Muscle layer of duodenum (tissue), 2 donors: ENCODE measurements around the gene TSPAN10.
"Not testable (repeated sequence)": the region's sequence is repeated elsewhere in the genome, so short reads cannot be mapped to it uniquely, and the experiment has no call there.

Source experiments
- H3K27ac ChIP-seq: one replicate; pipeline ENCODE4 v1.7.0; 2013; ENCODE audit warnings: mild to moderate bottlenecking, low read length
- H3K27me3 ChIP-seq: one replicate; pipeline ENCODE4 v1.7.0; 2013; ENCODE audit warnings: low read depth, mild to moderate bottlenecking, control low read depth, low read length
- H3K36me3 ChIP-seq, 2 donors: one replicate each; pipeline ENCODE4 v1.7.0; 2013; ENCODE audit warnings: low read length in 2 of 2, control low read depth in 1 of 2, mild to moderate bottlenecking in 1 of 2; ENCODE audit not compliant: insufficient read depth in 2 of 2, control insufficient read depth in 1 of 2
- H3K4me1 ChIP-seq, 2 donors: one replicate each; pipeline ENCODE4 v1.7.0; 2013; ENCODE audit warnings: low read length in 2 of 2, mild to moderate bottlenecking in 2 of 2, control low read depth in 1 of 2, moderate library complexity in 1 of 2; ENCODE audit not compliant: insufficient read depth in 2 of 2, control insufficient read depth in 1 of 2
- H3K4me3 ChIP-seq, 2 donors: one replicate each; pipeline ENCODE4 v1.7.0; 2013; ENCODE audit warnings: low read length in 2 of 2, low read depth in 1 of 2, mild to moderate bottlenecking in 1 of 2
- H3K9me3 ChIP-seq, 2 donors: one replicate each; pipeline ENCODE4 v1.7.0; 2013; ENCODE audit warnings: low read length in 2 of 2, control low read depth in 1 of 2, mild to moderate bottlenecking in 1 of 2; ENCODE audit not compliant: control insufficient read depth in 1 of 2
- donor health status: healthy.

TSPAN10 gene

GRCh38 chr17:81608605-81609004, 28.4 kb upstream of the TSPAN10 start:
- H3K9me3 ChIP-seq: no peaks in the 10 kb centered on the region
- no peak overlapping the region for H3K27ac ChIP-seq
- H3K36me3 ChIP-seq: peaks cover 53 to 73% of the 10 kb centered on the region in 2 donors
- no peaks in the 10 kb centered on the region for H3K27me3 ChIP-seq
- no peak overlapping the region for H3K4me3 ChIP-seq
- no peaks in the 10 kb centered on the region for H3K4me1 ChIP-seq

DNA sequence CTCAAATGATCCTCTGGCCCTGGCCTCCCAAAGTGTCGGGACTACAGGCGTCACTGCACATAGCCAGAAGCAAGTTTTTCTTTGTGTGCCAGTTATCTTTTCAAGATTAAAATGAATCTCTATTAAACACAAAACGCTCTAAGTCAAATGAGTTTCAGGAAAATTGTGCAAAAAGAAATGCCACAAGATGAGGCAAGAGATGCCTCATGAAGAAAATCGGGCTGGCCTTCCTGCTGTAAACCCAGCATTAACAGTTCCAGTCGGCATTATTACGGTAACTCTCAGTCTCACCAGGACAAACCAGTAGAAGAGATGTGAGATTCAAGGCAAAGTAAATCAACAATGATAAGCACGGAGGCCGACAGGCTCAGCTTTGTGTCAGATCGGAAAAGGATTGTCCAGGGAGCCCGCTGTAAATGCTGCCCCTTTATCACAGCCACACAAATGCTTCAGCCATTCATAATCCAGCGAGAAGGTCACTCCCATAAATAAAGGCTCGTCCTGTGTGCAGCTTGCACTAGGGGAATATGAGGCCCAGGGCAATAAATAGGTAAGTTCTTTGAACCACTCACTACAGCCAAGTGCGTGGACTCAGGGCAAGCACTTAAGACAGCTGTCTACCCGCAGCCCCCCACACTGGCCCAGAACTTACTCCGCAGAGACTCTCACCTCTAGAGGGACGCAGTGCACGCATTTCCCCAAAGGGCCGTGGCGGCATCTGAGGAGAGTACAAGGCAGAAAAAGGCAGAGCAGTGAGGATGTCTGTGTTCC, 27.3 kb upstream of the TSPAN10 start:
- Histone ChIP-seq H3K27ac (no peak overlapping the region), H3K36me3 (peaks cover 43 to 61% of the 10 kb centered on the region in 2 donors)

GRCh38 chr17:81612172-81612970, 24.6 kb upstream of the TSPAN10 start:
- no peaks in the 10 kb centered on the region for H3K27me3 ChIP-seq
- peaks cover 30 to 56% of the 10 kb centered on the region in 2 donors for H3K36me3 ChIP-seq
- no peaks in the 10 kb centered on the region for H3K9me3 ChIP-seq
- no peak overlapping the region for H3K4me3 ChIP-seq
- H3K27ac ChIP-seq: no peak overlapping the region
- H3K4me1 ChIP-seq: peaks cover 3 to 7% of the 10 kb centered on the region in 2 donors

More for the DNA sequence above, 27.3 kb upstream of the TSPAN10 start:
- H3K9me3 ChIP-seq: no peaks in the 10 kb centered on the region
- peaks cover 1 to 6% of the 10 kb centered on the region in 2 donors for H3K4me1 ChIP-seq
- H3K4me3 ChIP-seq: no peak overlapping the region
- H3K27me3 ChIP-seq: no peaks in the 10 kb centered on the region

- H3K4me3 ChIP-seq: no peak overlapping the region
- H3K36me3 ChIP-seq: peaks cover 14 to 33% of the 10 kb centered on the region in 2 donors
- peaks cover 3 to 7% of the 10 kb centered on the region in 2 donors for H3K4me1 ChIP-seq
- no peak overlapping the region for H3K27ac ChIP-seq
- no peaks in the 10 kb centered on the region for H3K27me3 ChIP-seq
- no peaks in the 10 kb centered on the region for H3K9me3 ChIP-seq
Measured at GRCh38 chr17:81615401-81615930, 21.5 kb upstream of the TSPAN10 start.

GRCh38 chr17:81616877-81617276, 20.1 kb upstream of the TSPAN10 start:
- no peaks in the 10 kb centered on the region for H3K27me3 ChIP-seq
- no peak overlapping the region for H3K4me3 ChIP-seq
- H3K36me3 ChIP-seq: peaks cover 28 to 47% of the 10 kb centered on the region in 2 donors
- no peaks in the 10 kb centered on the region for H3K9me3 ChIP-seq
- no peak overlapping the region for H3K27ac ChIP-seq
- peaks cover 3 to 7% of the 10 kb centered on the region in 2 donors for H3K4me1 ChIP-seq

- H3K36me3 ChIP-seq: peaks cover 21 to 41% of the 10 kb centered on the region in 2 donors
- not testable (repeated sequence) for H3K27ac ChIP-seq, H3K4me1 ChIP-seq, H3K9me3 ChIP-seq, H3K4me3 ChIP-seq, H3K27me3 ChIP-seq
Measured at GRCh38 chr17:81618307-81618706, 18.7 kb upstream of the TSPAN10 start.

DNA sequence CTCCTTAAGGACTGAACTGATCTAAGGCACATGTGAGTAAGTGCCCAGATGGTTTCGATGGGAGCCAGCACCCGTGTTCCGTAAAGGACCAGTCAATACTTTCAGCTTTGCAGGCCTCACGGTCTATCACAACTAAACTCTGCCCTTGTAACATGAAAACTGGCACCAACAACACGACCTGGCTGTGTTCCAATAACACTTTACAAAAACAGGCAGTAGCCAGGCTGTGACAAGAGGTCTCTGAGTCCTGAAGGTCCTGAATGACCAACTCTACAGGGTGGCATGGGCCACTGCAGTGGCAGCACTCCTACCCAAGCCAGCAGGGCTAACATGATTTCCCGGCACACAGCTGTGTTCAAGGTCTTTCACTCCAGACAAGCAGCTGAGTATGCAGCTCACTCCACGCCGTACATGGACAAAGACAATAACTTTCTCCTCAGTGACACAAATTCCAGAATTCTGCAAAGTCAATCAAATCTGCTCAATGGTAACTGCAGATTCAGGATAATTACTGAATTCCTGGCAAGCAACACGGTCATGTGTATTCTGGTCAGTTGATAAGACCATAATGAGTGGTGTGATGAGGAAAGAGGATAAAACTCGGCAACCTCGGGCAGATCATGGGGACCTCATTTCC, 15.4 kb upstream of the TSPAN10 start:
- Histone ChIP-seq H3K9me3 (no peaks in the 10 kb centered on the region), H3K36me3 (peaks cover 33 to 61% of the 10 kb centered on the region in 2 donors), H3K4me1 (no peaks in the 10 kb centered on the region), H3K4me3 (no peak overlapping the region), H3K27ac (no peak overlapping the region), H3K27me3 (no peaks in the 10 kb centered on the region)

GRCh38 chr17:81630274-81630673, 6.7 kb upstream of the TSPAN10 start:
- peaks cover 16 to 35% of the 10 kb centered on the region in 2 donors for H3K36me3 ChIP-seq
- H3K27ac ChIP-seq: no peak overlapping the region
- H3K4me1 ChIP-seq: peaks cover under 1 to 18% of the 10 kb centered on the region in 2 donors
- H3K27me3 ChIP-seq: no peaks in the 10 kb centered on the region
- H3K9me3 ChIP-seq: no peaks in the 10 kb centered on the region
- H3K4me3 ChIP-seq: no peak overlapping the region

DNA sequence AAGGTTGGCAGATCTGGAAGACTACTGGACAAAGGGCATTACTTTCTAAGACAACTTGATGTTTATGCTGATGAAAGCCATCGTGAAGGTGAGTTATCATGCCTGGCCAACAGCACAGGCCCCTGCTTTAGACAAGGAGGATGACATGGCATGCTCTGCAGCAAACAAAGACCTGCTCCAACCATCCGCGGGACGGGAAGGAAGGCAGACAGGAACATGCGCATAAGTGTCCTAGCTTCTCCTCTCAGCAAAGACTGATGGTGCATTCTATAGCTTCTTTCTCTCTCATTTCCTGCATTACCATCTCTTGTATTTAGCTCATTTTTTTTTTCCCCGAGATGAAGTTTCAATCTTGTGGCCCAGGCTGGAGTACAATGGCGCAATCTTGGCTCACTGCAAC, 5.5 kb upstream of the TSPAN10 start:
- H3K4me1 ChIP-seq: peaks cover 7 to 29% of the 10 kb centered on the region in 2 donors
- no peaks in the 10 kb centered on the region for H3K9me3 ChIP-seq
- H3K27ac ChIP-seq: no peak overlapping the region
- H3K27me3 ChIP-seq: no peaks in the 10 kb centered on the region
- H3K36me3 ChIP-seq: peaks cover 8 to 25% of the 10 kb centered on the region in 2 donors
- no peak overlapping the region for H3K4me3 ChIP-seq

- Histone ChIP-seq H3K27ac (no peak overlapping the region), H3K36me3 (peaks cover 0 to 4% of the 10 kb centered on the region in 2 donors), H3K9me3 (no peaks in the 10 kb centered on the region), H3K4me3 (peak overlapping the region; percentile 89 to 94), H3K4me1 (peaks cover 7 to 35% of the 10 kb centered on the region in 2 donors), H3K27me3 (no peaks in the 10 kb centered on the region)
Measured at GRCh38 chr17:81635431-81635830, 1.6 kb upstream of the TSPAN10 start.

DNA sequence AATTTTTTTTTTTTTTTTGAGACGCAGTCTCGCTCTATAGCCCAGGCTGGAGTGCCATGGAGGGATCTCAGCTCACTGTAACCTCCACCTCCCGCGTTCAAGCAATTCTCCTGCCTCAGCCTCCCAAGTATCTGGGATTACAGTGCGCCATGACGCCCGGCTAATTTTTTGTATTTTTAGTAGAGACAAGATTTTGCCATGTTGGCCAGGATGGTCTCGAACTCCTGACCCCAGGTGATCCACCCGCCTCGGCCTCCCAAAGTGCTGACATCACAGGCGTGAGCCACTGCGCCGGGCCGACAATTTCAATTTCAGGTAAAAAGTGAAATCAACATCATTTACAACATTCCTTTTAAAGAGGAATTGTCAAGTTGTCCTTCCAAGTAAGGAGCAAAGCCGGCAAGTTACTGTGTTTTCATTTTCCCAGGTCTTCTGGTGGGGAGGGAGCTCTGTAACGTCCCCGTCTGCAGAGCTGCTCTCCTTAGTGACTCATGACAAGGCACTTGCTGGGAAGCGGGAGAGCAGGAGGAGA, 957 bp upstream of the TSPAN10 start:
- Histone ChIP-seq H3K36me3 (peaks cover 0 to 4% of the 10 kb centered on the region in 2 donors), H3K27me3 (no peaks in the 10 kb centered on the region), H3K9me3 (no peaks in the 10 kb centered on the region), H3K4me1 (peaks cover 7 to 35% of the 10 kb centered on the region in 2 donors), H3K4me3 (peak overlapping the region; percentile 89 to 94), H3K27ac (peak overlapping the region; percentile 93)
